GM12872 (cell line): ENCODE results near the gene TLR4.

Experiments used
- TF ChIP-seq, protein P1 (sequence below): IDR thresholded peaks from 3 replicates; pipeline ENCODE4 v1.5.1; 2011; ENCODE audit warnings: low read depth, mild to moderate bottlenecking, low read length, moderate library complexity; ENCODE audit not compliant: insufficient read depth

Gene TLR4

DNA sequence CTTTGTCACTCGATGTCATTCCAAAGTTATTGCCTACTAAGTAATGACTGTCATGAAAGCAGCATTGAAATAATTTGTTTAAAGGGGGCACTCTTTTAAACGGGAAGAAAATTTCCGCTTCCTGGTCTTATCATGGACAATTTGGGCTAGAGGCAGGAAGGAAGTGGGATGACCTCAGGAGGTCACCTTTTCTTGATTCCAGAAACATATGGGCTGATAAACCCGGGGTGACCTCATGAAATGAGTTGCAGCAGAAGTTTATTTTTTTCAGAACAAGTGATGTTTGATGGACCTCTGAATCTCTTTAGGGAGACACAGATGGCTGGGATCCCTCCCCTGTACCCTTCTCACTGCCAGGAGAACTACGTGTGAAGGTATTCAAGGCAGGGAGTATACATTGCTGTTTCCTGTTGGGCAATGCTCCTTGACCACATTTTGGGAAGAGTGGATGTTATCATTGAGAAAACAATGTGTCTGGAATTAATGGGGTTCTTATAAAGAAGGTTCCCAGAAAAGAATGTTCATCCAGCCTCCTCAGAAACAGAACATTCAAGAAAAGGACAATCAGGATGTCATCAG lies 11.3 kb downstream of the TLR4 start:
- TF ChIP-seq, protein P1, sequence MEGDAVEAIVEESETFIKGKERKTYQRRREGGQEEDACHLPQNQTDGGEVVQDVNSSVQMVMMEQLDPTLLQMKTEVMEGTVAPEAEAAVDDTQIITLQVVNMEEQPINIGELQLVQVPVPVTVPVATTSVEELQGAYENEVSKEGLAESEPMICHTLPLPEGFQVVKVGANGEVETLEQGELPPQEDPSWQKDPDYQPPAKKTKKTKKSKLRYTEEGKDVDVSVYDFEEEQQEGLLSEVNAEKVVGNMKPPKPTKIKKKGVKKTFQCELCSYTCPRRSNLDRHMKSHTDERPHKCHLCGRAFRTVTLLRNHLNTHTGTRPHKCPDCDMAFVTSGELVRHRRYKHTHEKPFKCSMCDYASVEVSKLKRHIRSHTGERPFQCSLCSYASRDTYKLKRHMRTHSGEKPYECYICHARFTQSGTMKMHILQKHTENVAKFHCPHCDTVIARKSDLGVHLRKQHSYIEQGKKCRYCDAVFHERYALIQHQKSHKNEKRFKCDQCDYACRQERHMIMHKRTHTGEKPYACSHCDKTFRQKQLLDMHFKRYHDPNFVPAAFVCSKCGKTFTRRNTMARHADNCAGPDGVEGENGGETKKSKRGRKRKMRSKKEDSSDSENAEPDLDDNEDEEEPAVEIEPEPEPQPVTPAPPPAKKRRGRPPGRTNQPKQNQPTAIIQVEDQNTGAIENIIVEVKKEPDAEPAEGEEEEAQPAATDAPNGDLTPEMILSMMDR = no peak

DNA sequence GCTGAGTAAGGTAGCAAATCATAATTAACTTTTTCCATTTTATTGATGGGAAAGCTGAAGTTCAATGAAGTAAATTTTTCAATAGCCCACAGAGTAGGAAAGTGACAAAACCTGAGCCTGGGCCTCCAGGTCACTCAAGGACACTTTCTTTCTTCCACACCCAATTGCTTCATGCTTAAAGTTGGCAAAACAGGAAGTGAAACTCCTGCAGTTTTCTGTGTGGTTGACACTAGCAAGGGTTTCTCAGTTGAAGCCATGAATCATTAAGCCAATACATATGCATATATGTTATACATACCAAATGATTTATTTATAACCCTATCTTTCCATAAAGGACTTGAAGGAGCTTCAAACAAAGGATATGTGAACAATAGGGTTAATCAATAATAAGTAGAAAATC lies 13.9 kb downstream of the TLR4 start:
- TF ChIP-seq, protein P1 = no peak

DNA sequence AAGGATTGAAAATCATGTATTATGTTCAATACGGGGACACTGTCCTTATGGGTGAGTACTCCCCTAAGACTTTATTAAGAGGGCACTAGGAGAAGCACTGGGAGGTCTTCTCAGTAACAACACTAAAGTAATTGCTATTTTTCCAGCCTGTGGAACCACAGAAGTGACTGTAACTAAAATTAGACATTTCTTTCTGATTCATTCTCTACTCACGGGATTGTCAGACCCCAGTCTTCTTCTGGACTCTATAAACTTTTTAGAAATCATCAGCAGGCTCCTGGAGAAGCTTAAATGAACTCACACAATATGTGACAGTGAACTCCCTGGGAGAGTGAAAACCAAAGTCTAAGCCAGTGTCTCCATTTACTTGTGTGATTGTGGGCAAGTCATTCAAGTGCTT lies 14.5 kb downstream of the TLR4 start:
- TF ChIP-seq, protein P1 = no peak

DNA sequence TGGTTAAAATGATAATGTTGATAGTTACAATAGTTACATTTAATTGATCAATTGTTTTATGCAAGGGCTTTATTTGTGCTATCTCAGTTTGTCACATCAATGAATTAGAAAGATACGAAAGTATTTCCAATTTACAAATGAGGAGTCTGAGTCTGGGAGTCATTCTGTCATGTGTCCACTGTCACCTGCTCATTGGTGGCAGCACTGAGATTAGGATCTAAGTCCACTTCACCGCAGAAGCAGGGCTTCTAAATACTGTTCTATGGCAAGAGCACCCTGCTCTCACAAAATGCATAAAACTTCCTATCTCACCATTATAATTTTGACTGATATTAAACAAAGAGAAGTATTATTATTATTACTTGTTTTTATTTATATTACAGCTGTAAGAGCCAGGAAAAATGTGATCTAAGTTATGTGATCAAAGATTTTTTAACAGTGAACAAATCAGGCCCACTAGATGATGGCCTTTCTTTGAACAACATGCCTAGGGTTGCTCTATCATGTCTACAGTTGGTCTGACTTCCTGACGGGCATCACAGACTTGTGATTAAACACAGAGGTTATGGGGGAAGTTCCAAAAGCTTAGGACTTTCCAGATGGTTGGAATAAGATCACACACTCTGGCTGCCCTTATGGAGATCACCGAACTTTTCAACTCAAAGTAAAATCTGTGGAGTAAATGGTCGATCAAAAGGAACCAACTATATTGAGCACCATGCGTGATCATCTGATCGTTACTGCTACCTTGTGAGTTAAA lies 15.1 kb downstream of the TLR4 start:
- TF ChIP-seq, protein P1 = no peak

GRCh38 chr9:117720066-117720465 lies 15.9 kb downstream of the TLR4 start:
- TF ChIP-seq, protein P1 = no peak

DNA sequence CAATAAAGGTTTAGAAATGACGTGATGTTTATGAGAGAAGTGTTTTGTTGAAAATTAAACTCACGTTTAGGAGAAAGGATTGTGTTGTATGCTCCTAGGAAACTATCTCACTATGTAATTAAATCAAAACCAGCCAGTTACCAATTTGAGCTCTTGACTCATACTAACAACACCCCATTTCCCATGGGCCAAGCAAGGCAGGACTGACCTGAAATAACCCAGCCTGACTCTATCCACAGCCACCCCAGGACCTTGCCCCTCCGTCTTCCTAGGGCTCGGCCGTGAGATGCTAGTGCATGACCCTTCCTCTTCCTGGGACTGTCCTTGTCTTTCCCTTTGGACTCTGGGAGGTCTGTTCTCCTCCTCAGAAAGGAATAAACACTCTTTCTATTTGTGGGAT lies 16.4 kb downstream of the TLR4 start:
- TF ChIP-seq, protein P1 = no peak

- TF ChIP-seq, protein P1 = no peak
These were observed 16.8 kb downstream of the TLR4 start for GRCh38 chr9:117720987-117721386.
